D721Med (cell line): ENCODE data around the gene POLR2A.

Experiments used
- DNase-seq: peaks from one replicate; pipeline ENCODE4 v3.0.0; 2011; ENCODE audit warnings: low spot score; ENCODE audit not compliant: insufficient read length
- FAIRE-seq: peaks from 2 replicates; lab custom pipeline; 2011; peaks lifted over from hg19 to GRCh38; lab: Jason Lieb, UNC
- CTCF ChIP-seq: IDR thresholded peaks from 2 replicates; pipeline ENCODE4 v1.5.1; 2012; ENCODE audit warnings: mild to moderate bottlenecking, control low read depth; ENCODE audit not compliant: insufficient read depth; ENCODE audit errors: missing control alignments

Gene POLR2A

GRCh38 chr17:7496470-7497183 is 12.5 kb downstream of the POLR2A start:
- DNase-seq = no peak
- TF ChIP-seq CTCF = no peak
- no peak for FAIRE-seq

DNA sequence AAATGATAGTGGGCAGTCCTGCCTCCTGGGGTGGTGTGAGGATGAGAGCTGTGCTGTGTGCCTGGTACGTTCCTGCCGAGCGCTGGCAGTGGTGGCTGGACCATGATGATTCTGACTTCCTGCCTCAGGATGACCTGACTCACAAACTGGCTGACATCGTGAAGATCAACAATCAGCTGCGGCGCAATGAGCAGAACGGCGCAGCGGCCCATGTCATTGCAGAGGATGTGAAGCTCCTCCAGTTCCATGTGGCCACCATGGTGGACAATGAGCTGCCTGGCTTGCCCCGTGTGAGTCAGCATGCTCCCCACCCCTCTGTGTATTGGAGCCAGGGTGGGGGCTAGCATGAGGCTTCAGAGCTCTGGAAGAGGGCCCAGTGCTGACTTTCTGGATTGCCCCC is 13.1 kb downstream of the POLR2A start:
- DNase-seq = no peak
- FAIRE-seq = no peak
- no peak for TF ChIP-seq CTCF

- DNase-seq (no peak), FAIRE-seq (no peak)
- no peak for TF ChIP-seq CTCF
Measured at GRCh38 chr17:7497636-7498035, 13.5 kb downstream of the POLR2A start.

GRCh38 chr17:7499161-7499560 is 15.0 kb downstream of the POLR2A start:
- no peak for TF ChIP-seq CTCF
- DNase-seq (no peak), FAIRE-seq (no peak)

DNA sequence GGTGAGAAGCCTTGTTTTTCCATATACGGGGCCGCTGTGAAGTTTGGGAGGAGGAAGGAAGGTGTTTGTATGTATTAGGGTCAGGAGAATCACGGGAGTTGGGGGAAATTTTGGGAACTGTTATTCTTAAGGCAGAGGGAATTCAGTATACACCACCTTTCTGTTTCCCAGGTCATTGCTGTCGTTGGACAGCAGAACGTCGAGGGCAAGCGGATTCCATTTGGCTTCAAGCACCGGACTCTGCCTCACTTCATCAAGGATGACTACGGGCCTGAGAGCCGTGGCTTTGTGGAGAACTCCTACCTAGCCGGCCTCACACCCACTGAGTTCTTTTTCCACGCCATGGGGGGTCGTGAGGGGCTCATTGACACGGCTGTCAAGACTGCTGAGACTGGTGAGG is 17.6 kb downstream of the POLR2A start:
- no peak for DNase-seq
- FAIRE-seq = no peak
- TF ChIP-seq CTCF = no peak

GRCh38 chr17:7502171-7502847 is 18.1 kb downstream of the POLR2A start:
- DNase-seq (no peak), FAIRE-seq (no peak)
- TF ChIP-seq CTCF = no peak

DNA sequence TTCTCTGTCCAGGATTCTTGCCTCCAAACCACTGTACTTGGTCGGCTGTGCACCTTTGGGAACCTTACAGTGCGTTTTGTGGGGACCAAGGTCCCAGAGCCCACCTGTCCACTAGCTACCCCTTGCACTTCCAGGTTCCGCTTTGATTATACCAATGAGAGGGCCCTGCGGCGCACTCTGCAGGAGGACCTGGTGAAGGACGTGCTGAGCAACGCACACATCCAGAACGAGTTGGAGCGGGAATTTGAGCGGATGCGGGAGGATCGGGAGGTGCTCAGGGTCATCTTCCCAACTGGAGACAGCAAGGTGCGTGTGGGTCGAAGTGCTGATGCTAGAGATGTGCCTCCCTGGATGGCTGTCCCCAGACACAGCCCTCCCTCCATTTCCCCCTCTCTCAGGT is 18.8 kb downstream of the POLR2A start:
- peak; percentile 19 for TF ChIP-seq CTCF
- FAIRE-seq (no peak), DNase-seq (no peak)
